ENCODE data around the gene PTPN14.

- no peak for TF ChIP-seq CTCF (IDR thresholded peaks at IDR 0.05)
- TF ChIP-seq SIN3A (IDR thresholded peaks at IDR 0.05; ENCODE audit: borderline replicate concordance, insufficient read depth, low read depth, low read length), result no peak
- no peak for TF ChIP-seq POLR2AphosphoS5 (IDR thresholded peaks at IDR 0.05; ENCODE audit: low read depth, low read length)
- TF ChIP-seq REST (IDR thresholded peaks at IDR 0.05; ENCODE audit: insufficient read depth in 1 of 2, low read depth in 2 of 2, low read length in 1 of 2), result no peak
- TF ChIP-seq TCF7L2 (IDR thresholded peaks at IDR 0.05; ENCODE audit: low read depth, low read length), result no peak
Observed at GRCh38 chr1:214546886-214547641, 4.3 kb downstream of the PTPN14 start.

All from Panc1 (cell line).